Smooth muscle cell (in vitro differentiated cells): ENCODE data around the gene GPR155. TPM values are rescaled to one million over a fixed set of nuclear protein-coding genes. Genes with fewer than 3 reads are reported as not detected.
A peak's percentile ranks its signal among the peaks of the same experiment; 100 is the strongest.
"Not testable (repeated sequence)": the region's sequence is repeated elsewhere in the genome, so short reads cannot be mapped to it uniquely, and the experiment has no call there.

Source experiments
- DNase-seq: peaks from one replicate; lab custom pipeline; 2025; ENCODE audit not compliant: unreplicated experiment; lab: John Stamatoyannopoulos, UW
- H2AFZ ChIP-seq: fragments of 200-600 bp; sonication (generic); 2 replicates; pipeline ENCODE4 v1.6.0; 2016; ENCODE audit warnings: antibody characterized with exemption, low read depth, mild to moderate bottlenecking
- H3F3A ChIP-seq: fragments of 200-600 bp; sonication (generic); 2 replicates; pipeline ENCODE4 v1.6.0; 2017; ENCODE audit warnings: antibody characterized with exemption, low read depth
- H3K27ac ChIP-seq: fragments of 200-600 bp; sonication (generic); 2 replicates; pipeline ENCODE4 v1.5.1; 2016; ENCODE audit warnings: low read depth, mild to moderate bottlenecking
- H3K27me3 ChIP-seq: fragments of 200-600 bp; sonication (generic); 2 replicates; pipeline ENCODE4 v1.6.1; 2016; ENCODE audit warnings: low read depth, mild to moderate bottlenecking
- H3K36me3 ChIP-seq: fragments of 200-600 bp; sonication (generic); 2 replicates; pipeline ENCODE4 v1.5.1; 2016; ENCODE audit warnings: low read depth
- H3K4me1 ChIP-seq: fragments of 200-600 bp; sonication (generic); 2 replicates; pipeline ENCODE4 v1.5.1; 2016; ENCODE audit warnings: low read depth
- H3K4me2 ChIP-seq: fragments of 200-600 bp; sonication (generic); 2 replicates; pipeline ENCODE4 v1.6.0; 2016; ENCODE audit warnings: mild to moderate bottlenecking
- H3K4me3 ChIP-seq: fragments of 200-600 bp; sonication (generic); 2 replicates; pipeline ENCODE4 v1.5.1; 2016; ENCODE audit warnings: mild to moderate bottlenecking
- H3K79me2 ChIP-seq: fragments of 200-600 bp; sonication (generic); 2 replicates; pipeline ENCODE4 v1.6.0; 2016; ENCODE audit warnings: low read depth, mild to moderate bottlenecking
- H3K9ac ChIP-seq: fragments of 200-600 bp; sonication (generic); 2 replicates; pipeline ENCODE4 v1.6.0; 2016; ENCODE audit warnings: low read depth
- H3K9me3 ChIP-seq: fragments of 200-600 bp; sonication (generic); replicated peaks from 2 replicates; pipeline ENCODE4 v1.5.1; 2016; ENCODE audit warnings: low read depth
- H4K20me1 ChIP-seq: fragments of 200-600 bp; sonication (generic); 2 replicates; pipeline ENCODE4 v1.6.0; 2016; ENCODE audit warnings: low read depth
- WGBS: methylation state at CpG from one replicate; pipeline ENCODE4 v1.1.7; 2016; ENCODE audit warnings: low lambda C conversion rate; 5-methylcytosine and 5-hydroxymethylcytosine counted together
- polyA plus RNA-seq: library from polyadenylated mRNA; unstranded; fragments of >200 nt; fragmentation: Nextera tagmentation; extraction: Ambion mirVana; gene quantifications from 2 replicates; pipeline ENCODE4 v1.2.1, GENCODE V29; 2016
- total RNA-seq: library from RNA; depleted of rRNA; stranded (reverse); fragments of >200 nt; gene quantifications from 2 replicates; pipeline ENCODE4 v1.2.3, GENCODE V29; 2014
- TF ChIP-seq, protein P1 (sequence below): fragments of 200-600 bp; sonication (generic); IDR thresholded peaks from 2 replicates; pipeline ENCODE4 v1.5.1; 2017; ENCODE audit warnings: borderline replicate concordance, mild to moderate bottlenecking, antibody characterized with exemption; ENCODE audit not compliant: insufficient read depth, poor library complexity, severe bottlenecking

Gene GPR155
- total and polyA plus RNA-seq, 2 experiments from 2014 or later: 6.9 to 10.5 TPM

DNA sequence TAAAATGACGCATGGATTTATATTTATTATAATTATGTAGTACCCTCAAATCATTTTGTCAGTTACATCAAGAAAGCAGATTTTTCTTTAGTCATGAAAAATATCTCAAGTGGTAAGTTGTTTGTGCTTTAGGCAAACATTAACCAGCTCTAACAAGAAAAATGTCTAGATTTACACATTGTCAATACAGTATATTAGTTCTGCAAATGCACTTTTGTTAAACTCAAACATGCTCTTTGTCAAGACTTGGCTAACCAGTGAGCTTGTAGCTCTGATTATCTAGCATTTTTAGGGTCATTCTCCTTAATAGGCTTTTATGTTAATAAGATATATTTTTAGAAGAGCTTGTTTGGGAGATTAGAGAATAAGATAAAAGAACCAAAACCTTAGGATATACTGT lies 58.6 kb downstream of the GPR155 start:
- no peak overlapping the region for H3K27ac ChIP-seq
- H3K9ac ChIP-seq: no peak overlapping the region
- H3K4me1 ChIP-seq: no peaks in the 10 kb centered on the region
- H3K27me3 ChIP-seq: no peaks in the 10 kb centered on the region
- TF ChIP-seq, protein P1, sequence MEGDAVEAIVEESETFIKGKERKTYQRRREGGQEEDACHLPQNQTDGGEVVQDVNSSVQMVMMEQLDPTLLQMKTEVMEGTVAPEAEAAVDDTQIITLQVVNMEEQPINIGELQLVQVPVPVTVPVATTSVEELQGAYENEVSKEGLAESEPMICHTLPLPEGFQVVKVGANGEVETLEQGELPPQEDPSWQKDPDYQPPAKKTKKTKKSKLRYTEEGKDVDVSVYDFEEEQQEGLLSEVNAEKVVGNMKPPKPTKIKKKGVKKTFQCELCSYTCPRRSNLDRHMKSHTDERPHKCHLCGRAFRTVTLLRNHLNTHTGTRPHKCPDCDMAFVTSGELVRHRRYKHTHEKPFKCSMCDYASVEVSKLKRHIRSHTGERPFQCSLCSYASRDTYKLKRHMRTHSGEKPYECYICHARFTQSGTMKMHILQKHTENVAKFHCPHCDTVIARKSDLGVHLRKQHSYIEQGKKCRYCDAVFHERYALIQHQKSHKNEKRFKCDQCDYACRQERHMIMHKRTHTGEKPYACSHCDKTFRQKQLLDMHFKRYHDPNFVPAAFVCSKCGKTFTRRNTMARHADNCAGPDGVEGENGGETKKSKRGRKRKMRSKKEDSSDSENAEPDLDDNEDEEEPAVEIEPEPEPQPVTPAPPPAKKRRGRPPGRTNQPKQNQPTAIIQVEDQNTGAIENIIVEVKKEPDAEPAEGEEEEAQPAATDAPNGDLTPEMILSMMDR: no peak
- H3K4me3 ChIP-seq: no peak overlapping the region
- no peak overlapping the region for H3K4me2 ChIP-seq
- H2AFZ ChIP-seq: no peak overlapping the region
- no peaks in the 10 kb centered on the region for H4K20me1 ChIP-seq
- no peaks in the 10 kb centered on the region for H3F3A ChIP-seq
- H3K9me3 ChIP-seq: no peaks in the 10 kb centered on the region
- 96% methylated on average over 1 of the region's 1 CpG for WGBS
- no peaks in the 10 kb centered on the region for H3K79me2 ChIP-seq
- no peak for DNase-seq
- H3K36me3 ChIP-seq: peaks cover 16% of the 10 kb centered on the region

DNA sequence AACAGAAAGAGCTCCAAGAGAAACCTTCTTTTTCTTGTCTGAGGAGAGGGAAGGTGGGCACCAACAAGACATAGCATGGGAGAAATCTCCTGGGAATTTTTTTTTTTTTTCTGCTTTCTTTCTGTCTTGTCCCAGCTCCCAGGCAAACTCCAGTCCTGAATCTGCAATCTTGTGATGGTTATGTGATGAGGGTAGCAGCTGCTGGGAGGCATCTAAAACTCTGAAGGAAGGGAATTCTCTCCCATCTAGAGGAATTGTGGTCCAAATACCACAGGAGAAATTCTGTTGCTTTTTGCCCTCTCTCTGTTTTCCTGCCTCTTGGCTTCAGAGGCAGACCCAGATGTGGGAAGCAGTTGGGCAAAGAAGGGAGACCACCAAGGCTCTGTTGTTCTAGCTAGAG lies 74.6 kb downstream of the GPR155 start:
- TF ChIP-seq, protein P1: no peak
- H3F3A ChIP-seq: no peaks in the 10 kb centered on the region
- H3K4me1 ChIP-seq: peaks cover 6% of the 10 kb centered on the region
- H3K9ac ChIP-seq: no peak overlapping the region
- H3K27me3 ChIP-seq: no peaks in the 10 kb centered on the region
- H3K79me2 ChIP-seq: peaks cover 8% of the 10 kb centered on the region
- DNase-seq: no peak
- no peak overlapping the region for H3K27ac ChIP-seq
- H4K20me1 ChIP-seq: no peaks in the 10 kb centered on the region
- H3K9me3 ChIP-seq: no peaks in the 10 kb centered on the region
- no peak overlapping the region for H2AFZ ChIP-seq
- no peak overlapping the region for H3K4me2 ChIP-seq
- no peaks in the 10 kb centered on the region for H3K36me3 ChIP-seq
- H3K4me3 ChIP-seq: no peak overlapping the region

DNA sequence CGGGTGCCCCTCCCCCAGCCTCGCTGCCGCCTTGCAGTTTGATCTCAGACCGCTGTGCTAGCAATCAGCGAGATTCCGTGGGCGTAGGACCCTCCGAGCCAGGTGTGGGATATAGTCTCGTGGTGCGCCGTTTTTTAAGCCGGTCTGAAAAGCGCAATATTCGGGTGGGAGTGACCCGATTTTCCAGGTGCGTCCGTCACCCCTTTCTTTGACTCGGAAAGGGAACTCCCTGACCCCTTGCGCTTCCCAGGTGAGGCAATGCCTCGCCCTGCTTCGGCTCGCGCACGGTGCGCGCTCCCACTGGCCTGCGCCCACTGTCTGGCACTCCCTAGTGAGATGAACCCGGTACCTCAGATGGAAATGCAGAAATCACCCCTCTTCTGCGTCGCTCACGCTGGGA lies 76.8 kb downstream of the GPR155 start:
- H3K9me3 ChIP-seq: not testable (repeated sequence)
- WGBS: 11% methylated on average over 15 of the region's 31 CpGs

DNA sequence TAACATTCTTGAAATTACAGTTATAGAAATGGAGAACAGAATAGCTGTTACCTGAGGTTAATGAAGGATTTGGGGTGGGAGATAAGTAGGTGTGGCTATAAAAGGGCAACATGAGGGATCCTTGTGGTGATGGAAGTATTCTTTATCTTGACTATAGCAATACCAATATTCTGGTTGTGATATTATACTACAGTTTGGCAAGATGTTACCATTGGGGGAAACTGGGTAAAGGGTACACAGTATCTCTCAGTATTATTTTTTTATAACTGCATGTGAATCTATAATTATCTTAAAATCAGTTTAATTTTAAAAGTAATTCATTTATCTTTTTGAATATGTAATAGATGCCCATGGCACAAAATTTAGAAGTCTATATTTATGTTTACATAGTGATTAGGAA lies 83.2 kb downstream of the GPR155 start:
- TF ChIP-seq, protein P1: no peak

More for the DNA sequence above, 76.8 kb downstream of the GPR155 start:
- Histone ChIP-seq H3K27ac (peak overlapping the region; percentile 9), H2AFZ (peak overlapping the region; percentile 61), H3K4me3 (peak overlapping the region; percentile 51), H3K4me2 (peak overlapping the region; percentile 84)
- not testable (repeated sequence) for H3K79me2 ChIP-seq, H3F3A ChIP-seq, H4K20me1 ChIP-seq, H3K9ac ChIP-seq, H3K27me3 ChIP-seq, H3K36me3 ChIP-seq, H3K4me1 ChIP-seq, DNase-seq

More for the DNA sequence above, 83.2 kb downstream of the GPR155 start:
- H3K4me3 ChIP-seq: no peak overlapping the region
- H2AFZ ChIP-seq: no peak overlapping the region
- no peak overlapping the region for H3K9ac ChIP-seq
- no peaks in the 10 kb centered on the region for H4K20me1 ChIP-seq
- no peak overlapping the region for H3K4me2 ChIP-seq
- DNase-seq: no peak
- no peaks in the 10 kb centered on the region for H3F3A ChIP-seq
- no peaks in the 10 kb centered on the region for H3K9me3 ChIP-seq
- no peaks in the 10 kb centered on the region for H3K27me3 ChIP-seq
- H3K36me3 ChIP-seq: no peaks in the 10 kb centered on the region
- no peak overlapping the region for H3K27ac ChIP-seq
- H3K79me2 ChIP-seq: no peaks in the 10 kb centered on the region
- H3K4me1 ChIP-seq: no peaks in the 10 kb centered on the region
